ENCODE measurements around the gene ALMS1. TPM values are rescaled to one million over a fixed set of nuclear protein-coding genes. Genes with fewer than 3 reads are reported as not detected.

Gene ALMS1
- total RNA-seq, 1 experiment from 2014 or later = 37.3 TPM

DNA sequence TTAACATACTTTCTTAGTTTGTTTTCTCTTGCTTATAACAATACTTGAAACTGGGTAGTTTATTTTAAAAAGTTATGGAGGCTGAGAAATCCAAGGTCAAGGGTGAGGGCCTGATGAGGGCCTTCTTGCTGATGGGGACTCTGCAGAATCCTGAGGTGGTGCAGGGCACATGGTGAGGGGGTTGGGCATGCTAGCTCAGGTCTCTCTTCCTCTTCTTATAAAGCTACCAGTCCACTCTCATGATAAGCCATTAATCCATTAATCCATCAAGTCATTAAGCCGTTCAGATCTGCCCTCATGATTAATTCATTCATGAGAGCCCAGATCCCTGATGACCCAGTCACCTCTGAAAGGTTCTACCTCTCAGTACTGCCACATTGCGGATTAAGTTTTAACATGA is 21.4 kb downstream of the ALMS1 start:
- CTCF ChIA-PET = no interaction called here
- no peak for TF ChIP-seq EZH2 (IDR thresholded peaks at IDR 0.05; ENCODE audit: borderline replicate concordance, low read depth, low read length, poor library complexity, severe bottlenecking)
- no peak for TF ChIP-seq CTCF (conservative IDR thresholded peaks at IDR 0.05; ENCODE audit: low read depth, low read length)
- H3K27ac ChIP-seq (ENCODE audit: low read depth, low read length, poor library complexity, severe bottlenecking) = no peak overlapping the region

GRCh38 chr2:73408198-73408597 is 22.6 kb downstream of the ALMS1 start:
- POLR2A ChIA-PET (ENCODE audit: low non-redundant PET) = interaction anchor here (0.6 kb wide), 1 partner anchor 683 kb away, joined by 13 read pairs; no protein-coding TSS in a partner anchor
- no peaks in the 10 kb centered on the region for H3K36me3 ChIP-seq (ENCODE audit: insufficient read depth, low read length, poor library complexity, severe bottlenecking)
- CTCF ChIA-PET = no interaction called here
- H3K9me3 ChIP-seq (ENCODE audit: low read depth, low read length, poor library complexity, severe bottlenecking) = peaks cover 15% of the 10 kb centered on the region
- intact Hi-C loops (cut with micrococcal nuclease; ENCODE audit: unreplicated experiment) = no loop called here
- no TSS peak for BruUV-seq (replicated peaks)
- DNase-seq (ENCODE audit: low spot score) = no peak
- no peaks in the 10 kb centered on the region for H3K4me1 ChIP-seq (ENCODE audit: insufficient read depth, low read length, poor library complexity, severe bottlenecking)
- no peak overlapping the region for H3K27ac ChIP-seq (ENCODE audit: low read depth, low read length, poor library complexity, severe bottlenecking)
- no peaks in the 10 kb centered on the region for H3K27me3 ChIP-seq (replicated peaks; ENCODE audit: insufficient read depth, low read depth, low read length, poor library complexity)
- TF ChIP-seq CTCF (conservative IDR thresholded peaks at IDR 0.05; ENCODE audit: low read depth, low read length) (no peak), EZH2 (IDR thresholded peaks at IDR 0.05; ENCODE audit: borderline replicate concordance, low read depth, low read length, poor library complexity, severe bottlenecking) (no peak)
- H3K4me3 ChIP-seq (ENCODE audit: low read depth, low read length, poor library complexity, severe bottlenecking) = no peak overlapping the region

More for the DNA sequence above, 21.4 kb downstream of the ALMS1 start:
- POLR2A ChIA-PET (ENCODE audit: low non-redundant PET) = no interaction called here
- BruUV-seq (replicated peaks) = no TSS peak
- no peak for DNase-seq (ENCODE audit: low spot score)
- Histone ChIP-seq H3K4me3 (ENCODE audit: low read depth, low read length, poor library complexity, severe bottlenecking) (no peak overlapping the region), H3K27me3 (replicated peaks; ENCODE audit: insufficient read depth, low read depth, low read length, poor library complexity) (no peaks in the 10 kb centered on the region), H3K4me1 (ENCODE audit: insufficient read depth, low read length, poor library complexity, severe bottlenecking) (no peaks in the 10 kb centered on the region), H3K9me3 (ENCODE audit: low read depth, low read length, poor library complexity, severe bottlenecking) (peaks cover 24% of the 10 kb centered on the region), H3K36me3 (ENCODE audit: insufficient read depth, low read length, poor library complexity, severe bottlenecking) (peaks cover 7% of the 10 kb centered on the region)
- intact Hi-C loops (cut with micrococcal nuclease; ENCODE audit: unreplicated experiment) = no loop called here

DNA sequence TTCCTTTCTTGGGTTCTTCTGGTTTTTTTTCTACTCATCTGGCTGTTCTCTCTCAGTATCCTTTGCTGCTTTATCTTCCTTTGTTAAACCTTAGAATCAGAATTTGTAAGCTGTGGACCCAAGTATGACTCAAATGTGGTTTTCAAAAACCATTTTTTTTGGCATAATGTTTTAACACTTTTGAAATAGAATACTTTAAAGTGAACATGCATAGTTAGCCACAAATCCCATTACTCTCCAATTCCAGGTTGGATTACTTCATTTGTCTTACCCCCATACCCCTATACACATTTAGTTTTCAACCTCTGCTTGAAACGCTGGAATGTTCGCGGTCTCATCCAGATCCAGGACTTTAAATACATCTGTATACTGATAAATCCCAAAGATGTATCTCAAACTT is 29.1 kb downstream of the ALMS1 start:
- no peaks in the 10 kb centered on the region for H3K9me3 ChIP-seq (ENCODE audit: low read depth, low read length, poor library complexity, severe bottlenecking)
- BruUV-seq (replicated peaks) = no TSS peak
- DNase-seq (ENCODE audit: low spot score) = no peak
- peaks cover 9% of the 10 kb centered on the region for H3K4me1 ChIP-seq (ENCODE audit: insufficient read depth, low read length, poor library complexity, severe bottlenecking)
- intact Hi-C loops (cut with micrococcal nuclease; ENCODE audit: unreplicated experiment) = no loop called here
- H3K36me3 ChIP-seq (ENCODE audit: insufficient read depth, low read length, poor library complexity, severe bottlenecking) = peaks cover 4% of the 10 kb centered on the region
- H3K27me3 ChIP-seq (replicated peaks; ENCODE audit: insufficient read depth, low read depth, low read length, poor library complexity) = no peaks in the 10 kb centered on the region
- H3K27ac ChIP-seq (ENCODE audit: low read depth, low read length, poor library complexity, severe bottlenecking) = no peak overlapping the region
- ChIA-PET CTCF (no interaction called here), POLR2A (ENCODE audit: low non-redundant PET) (no interaction called here)
- H3K4me3 ChIP-seq (ENCODE audit: low read depth, low read length, poor library complexity, severe bottlenecking) = no peak overlapping the region
- TF ChIP-seq CTCF (conservative IDR thresholded peaks at IDR 0.05; ENCODE audit: low read depth, low read length) (no peak), EZH2 (IDR thresholded peaks at IDR 0.05; ENCODE audit: borderline replicate concordance, low read depth, low read length, poor library complexity, severe bottlenecking) (no peak)
